GM12875 (cell line): ENCODE data around the gene KIN.
"Not testable (repeated sequence)": the region's sequence is repeated elsewhere in the genome, so short reads cannot be mapped to it uniquely, and the experiment has no call there.

Source experiments
- H3K4me3 ChIP-seq: one replicate; pipeline ENCODE4 v1.5.1; 2011; ENCODE audit warnings: low read depth, low read length, control low read depth
- CTCF ChIP-seq: IDR thresholded peaks from 2 replicates; pipeline ENCODE4 v1.5.1; 2011; ENCODE audit warnings: low read depth, mild to moderate bottlenecking, control low read depth, inconsistent platforms, low read length, moderate library complexity, borderline replicate concordance; ENCODE audit not compliant: insufficient read depth

KIN gene

GRCh38 chr10:7756360-7756992 is 31.3 kb downstream of the KIN start:
- no peak overlapping the region for H3K4me3 ChIP-seq
- TF ChIP-seq CTCF, result peak; percentile 53; the same call in 1 of the 2 replicates

- no peak for TF ChIP-seq CTCF
These were observed 32.7 kb downstream of the KIN start for GRCh38 chr10:7755103-7755502.

GRCh38 chr10:7752251-7752650 is 35.5 kb downstream of the KIN start:
- H3K4me3 ChIP-seq, result no peak overlapping the region
- TF ChIP-seq CTCF, result no peak

More at GRCh38 chr10:7755103-7755502, 32.7 kb downstream of the KIN start:
- H3K4me3 ChIP-seq, result no peak overlapping the region

- no peak for TF ChIP-seq CTCF
- H3K4me3 ChIP-seq, result no peak overlapping the region
These were observed 37.6 kb downstream of the KIN start for GRCh38 chr10:7750222-7750621.

- not testable (repeated sequence) for H3K4me3 ChIP-seq
These were observed 39.2 kb downstream of the KIN start for GRCh38 chr10:7748637-7749036.

GRCh38 chr10:7744307-7744706 is 43.5 kb downstream of the KIN start:
- H3K4me3 ChIP-seq, result no peak overlapping the region
- no peak for TF ChIP-seq CTCF

- H3K4me3 ChIP-seq, result no peak overlapping the region
- no peak for TF ChIP-seq CTCF
These were observed 49.0 kb downstream of the KIN start for GRCh38 chr10:7738536-7739407.
